H9 (cell line): ENCODE data around the gene ATPAF1. TPM values are rescaled to one million over a fixed set of nuclear protein-coding genes. Genes with fewer than 3 reads are reported as not detected.

Source experiments
- DNase-seq: peaks from one replicate; pipeline ENCODE4 v3.0.0-alpha.2; 2017
- H2AFZ ChIP-seq: one replicate; pipeline ENCODE4 v1.6.1; 2013; ENCODE audit warnings: mild to moderate bottlenecking, low read length, control low read depth, moderate library complexity
- H2AK5ac ChIP-seq: 2 replicates; pipeline ENCODE4 v1.6.1; 2013; ENCODE audit warnings: low read length, control low read depth, mixed read lengths; ENCODE audit not compliant: insufficient read length
- H2BK120ac ChIP-seq: one replicate; pipeline ENCODE4 v1.6.1; 2013; ENCODE audit warnings: low read depth, mild to moderate bottlenecking, low read length, control low read depth, inconsistent platforms; ENCODE audit not compliant: poor library complexity, severe bottlenecking
- H2BK12ac ChIP-seq: 2 replicates; pipeline ENCODE4 v1.6.1; 2013; ENCODE audit warnings: low read length, control low read depth, mixed read lengths, low read depth; ENCODE audit not compliant: insufficient read length
- H2BK15ac ChIP-seq: 2 replicates; pipeline ENCODE4 v1.6.1; 2013; ENCODE audit warnings: low read depth, low read length, control low read depth
- H2BK20ac ChIP-seq: one replicate; pipeline ENCODE4 v1.6.1; 2013; ENCODE audit warnings: low read depth, mild to moderate bottlenecking, low read length, control low read depth, inconsistent platforms; ENCODE audit not compliant: poor library complexity, severe bottlenecking
- H2BK5ac ChIP-seq: 2 replicates; pipeline ENCODE4 v1.6.1; 2013; ENCODE audit warnings: low read length, control low read depth, mixed read lengths; ENCODE audit not compliant: insufficient read length
- H3K14ac ChIP-seq: 2 replicates; pipeline ENCODE4 v1.6.1; 2013; ENCODE audit warnings: low read length, control low read depth; ENCODE audit not compliant: insufficient read depth
- H3K18ac ChIP-seq: 2 replicates; pipeline ENCODE4 v1.6.1; 2013; ENCODE audit warnings: low read depth, mild to moderate bottlenecking, mixed read lengths, low read length, control low read depth; ENCODE audit not compliant: insufficient read length
- H3K23ac ChIP-seq: 2 replicates; pipeline ENCODE4 v1.6.1; 2013; ENCODE audit warnings: low read length, control low read depth, mixed read lengths, low read depth; ENCODE audit not compliant: insufficient read length
- H3K23me2 ChIP-seq: 2 replicates; pipeline ENCODE4 v1.6.1; 2013; ENCODE audit warnings: low read depth, mild to moderate bottlenecking, mixed read lengths, low read length, control low read depth; ENCODE audit not compliant: insufficient read length, poor library complexity, severe bottlenecking
- H3K27ac ChIP-seq: 2 replicates; pipeline ENCODE4 v1.5.1; 2013; ENCODE audit warnings: low read length, control low read depth, mixed read lengths, low read depth; ENCODE audit not compliant: insufficient read length
- H3K27me3 ChIP-seq: 2 replicates; pipeline ENCODE4 v1.6.1; 2013; ENCODE audit warnings: low read length, control low read depth, inconsistent platforms; ENCODE audit not compliant: insufficient read depth
- H3K4ac ChIP-seq: 2 replicates; pipeline ENCODE4 v1.6.1; 2013; ENCODE audit warnings: low read depth, mild to moderate bottlenecking, control low read depth, inconsistent platforms, low read length, moderate library complexity
- H3K4me1 ChIP-seq: 2 replicates; pipeline ENCODE4 v1.6.1; 2013; ENCODE audit warnings: low read length, control low read depth, inconsistent platforms; ENCODE audit not compliant: insufficient read depth
- H3K4me2 ChIP-seq: 2 replicates; pipeline ENCODE4 v1.6.1; 2013; ENCODE audit warnings: low read length, control low read depth, mixed read lengths; ENCODE audit not compliant: insufficient read length, insufficient read depth
- H3K56ac ChIP-seq: 2 replicates; pipeline ENCODE4 v1.6.1; 2013; ENCODE audit warnings: low read depth, mild to moderate bottlenecking, mixed read lengths, low read length, control low read depth; ENCODE audit not compliant: insufficient read length
- H3K79me1 ChIP-seq: 2 replicates; pipeline ENCODE4 v1.6.1; 2013; ENCODE audit warnings: low read depth, mild to moderate bottlenecking, moderate library complexity, low read length, control low read depth, inconsistent platforms; ENCODE audit not compliant: insufficient read depth, poor library complexity, severe bottlenecking
- H3K79me2 ChIP-seq: 2 replicates; pipeline ENCODE4 v1.6.1; 2013; ENCODE audit warnings: low read length, control low read depth, inconsistent platforms; ENCODE audit not compliant: insufficient read depth
- H3K9ac ChIP-seq: 2 replicates; pipeline ENCODE4 v1.6.1; 2013; ENCODE audit warnings: low read length, control low read depth, mixed read lengths; ENCODE audit not compliant: insufficient read length; ENCODE audit errors: extremely low read depth
- H3K9me3 ChIP-seq: one replicate; pipeline ENCODE4 v1.6.1; 2013; ENCODE audit warnings: low read depth, low read length, inconsistent platforms; ENCODE audit not compliant: control insufficient read depth
- H3T11ph ChIP-seq: one replicate; pipeline ENCODE4 v1.6.1; 2013; ENCODE audit warnings: mild to moderate bottlenecking, low read length, control low read depth, inconsistent platforms
- H4K20me1 ChIP-seq: one replicate; pipeline ENCODE4 v1.6.1; 2013; ENCODE audit not compliant: control insufficient read depth, insufficient read length, insufficient read depth
- H4K5ac ChIP-seq: 2 replicates; pipeline ENCODE4 v1.6.1; 2013; ENCODE audit warnings: low read depth, mild to moderate bottlenecking, mixed read lengths, low read length, control low read depth; ENCODE audit not compliant: insufficient read length
- H4K8ac ChIP-seq: replicated peaks from 2 replicates; pipeline ENCODE4 v1.6.1; 2013; ENCODE audit warnings: low read length, control low read depth, mixed read lengths, low read depth; ENCODE audit not compliant: insufficient read length
- H4K91ac ChIP-seq: 2 replicates; pipeline ENCODE4 v1.6.1; 2013; ENCODE audit warnings: low read depth, mild to moderate bottlenecking, moderate library complexity, mixed read lengths, low read length, control low read depth; ENCODE audit not compliant: insufficient read length
- H3K27ac Mint-ChIP-seq, 3 experiments: 2 replicates in 2 of 3; 3 replicates in 1 of 3; pipeline ENCODE4 v1.8.0; 2020 to 2021; ENCODE audit warnings: mixed read lengths in 3 of 3, mild to moderate bottlenecking in 1 of 3, moderate library complexity in 1 of 3
- H3K27me3 Mint-ChIP-seq: 2 replicates; pipeline ENCODE4 v1.8.0; 2021; ENCODE audit warnings: low read depth, mild to moderate bottlenecking, moderate library complexity, mixed read lengths
- H3K36me3 Mint-ChIP-seq, 3 experiments: 2 replicates in 2 of 3; 3 replicates in 1 of 3; pipeline ENCODE4 v1.8.0; 2020 to 2021; ENCODE audit warnings: low read depth in 3 of 3, mixed read lengths in 3 of 3; ENCODE audit not compliant: insufficient read depth in 1 of 3
- H3K4me1 Mint-ChIP-seq, 2 experiments: 2 replicates each; pipeline ENCODE4 v1.8.0; 2020; ENCODE audit warnings: mixed read lengths in 2 of 2
- H3K4me3 Mint-ChIP-seq, 2 experiments: 2 replicates in 1 of 2; 3 replicates in 1 of 2; pipeline ENCODE4 v1.8.0; 2020 to 2021; ENCODE audit warnings: mild to moderate bottlenecking in 2 of 2, mixed read lengths in 2 of 2, moderate library complexity in 1 of 2
- H3K9me3 Mint-ChIP-seq, 2 experiments: 2 replicates in 1 of 2; 3 replicates in 1 of 2; pipeline ENCODE4 v1.8.0; 2020; ENCODE audit warnings: mild to moderate bottlenecking in 2 of 2, mixed read lengths in 2 of 2, moderate library complexity in 1 of 2
- WGBS: extraction: QIAGEN DNeasy Blood & Tissue Kit; methylation state at CpG from one replicate; pipeline ENCODE4 v1.1.7; 2013; ENCODE audit warnings: missing lambda C conversion rate, low lambda C conversion rate, mixed read lengths; ENCODE audit not compliant: insufficient read length; ENCODE audit errors: extremely low coverage; 5-methylcytosine and 5-hydroxymethylcytosine counted together
- total RNA-seq: library from RNA; stranded (reverse); gene quantifications from 2 replicates; pipeline ENCODE4 v1.2.1, GENCODE V29; 2021
- TF ChIP-seq, protein P1 (sequence below): fragments of 200-600 bp; sonication (generic); conservative IDR thresholded peaks from 3 replicates; pipeline ENCODE4 v1.8.0; 2021; ENCODE audit warnings: antibody characterized with exemption, mild to moderate bottlenecking

ATPAF1 gene
- total RNA-seq, 1 experiment from 2014 or later, result 57.3 TPM

GRCh38 chr1:46653405-46653958 is 14.7 kb downstream of the ATPAF1 start:
- H4K91ac ChIP-seq, result no peak overlapping the region
- no peaks in the 10 kb centered on the region for H3K9me3 ChIP-seq
- H3K27ac ChIP-seq, result no peak overlapping the region
- H2AFZ ChIP-seq, result no peak overlapping the region
- H2BK20ac ChIP-seq, result no peak overlapping the region
- H3K27me3 ChIP-seq, result no peaks in the 10 kb centered on the region
- no peak overlapping the region for H4K5ac ChIP-seq
- no peaks in the 10 kb centered on the region for H3K4me1 ChIP-seq
- H2BK5ac ChIP-seq, result no peak overlapping the region
- no peaks in the 10 kb centered on the region for H3K79me2 ChIP-seq
- H2BK12ac ChIP-seq, result no peak overlapping the region
- H3K56ac ChIP-seq, result no peak overlapping the region
- TF ChIP-seq, protein P1, sequence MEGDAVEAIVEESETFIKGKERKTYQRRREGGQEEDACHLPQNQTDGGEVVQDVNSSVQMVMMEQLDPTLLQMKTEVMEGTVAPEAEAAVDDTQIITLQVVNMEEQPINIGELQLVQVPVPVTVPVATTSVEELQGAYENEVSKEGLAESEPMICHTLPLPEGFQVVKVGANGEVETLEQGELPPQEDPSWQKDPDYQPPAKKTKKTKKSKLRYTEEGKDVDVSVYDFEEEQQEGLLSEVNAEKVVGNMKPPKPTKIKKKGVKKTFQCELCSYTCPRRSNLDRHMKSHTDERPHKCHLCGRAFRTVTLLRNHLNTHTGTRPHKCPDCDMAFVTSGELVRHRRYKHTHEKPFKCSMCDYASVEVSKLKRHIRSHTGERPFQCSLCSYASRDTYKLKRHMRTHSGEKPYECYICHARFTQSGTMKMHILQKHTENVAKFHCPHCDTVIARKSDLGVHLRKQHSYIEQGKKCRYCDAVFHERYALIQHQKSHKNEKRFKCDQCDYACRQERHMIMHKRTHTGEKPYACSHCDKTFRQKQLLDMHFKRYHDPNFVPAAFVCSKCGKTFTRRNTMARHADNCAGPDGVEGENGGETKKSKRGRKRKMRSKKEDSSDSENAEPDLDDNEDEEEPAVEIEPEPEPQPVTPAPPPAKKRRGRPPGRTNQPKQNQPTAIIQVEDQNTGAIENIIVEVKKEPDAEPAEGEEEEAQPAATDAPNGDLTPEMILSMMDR, result no peak
- no peak overlapping the region for H3T11ph ChIP-seq
- no peaks in the 10 kb centered on the region for H3K27me3 Mint-ChIP-seq
- H3K14ac ChIP-seq, result no peak overlapping the region
- H3K27ac Mint-ChIP-seq, result no peak overlapping the region
- H3K18ac ChIP-seq, result no peak overlapping the region
- H3K4me1 Mint-ChIP-seq, result no peaks in the 10 kb centered on the region
- H3K4me3 Mint-ChIP-seq, result no peak overlapping the region
- no peak overlapping the region for H3K9ac ChIP-seq
- peaks cover 3 to 10% of the 10 kb centered on the region in 2 experiments; a peak in 3 of 5 replicates for H3K9me3 Mint-ChIP-seq
- DNase-seq, result no peak
- no peak overlapping the region for H2BK15ac ChIP-seq
- no peaks in the 10 kb centered on the region for H3K79me1 ChIP-seq
- no CpG with 5 or more reads among the region's 2 CpGs for WGBS
- H4K20me1 ChIP-seq, result no peaks in the 10 kb centered on the region
- H3K23me2 ChIP-seq, result no peaks in the 10 kb centered on the region
- H3K4me2 ChIP-seq, result no peak overlapping the region
- H2BK120ac ChIP-seq, result no peak overlapping the region
- H3K23ac ChIP-seq, result no peak overlapping the region
- peaks cover 35 to 76% (median 60%) of the 10 kb centered on the region in 3 experiments for H3K36me3 Mint-ChIP-seq
- no peak overlapping the region for H3K4ac ChIP-seq
- H2AK5ac ChIP-seq, result no peak overlapping the region
- no peak overlapping the region for H4K8ac ChIP-seq
